Measurements from ENCODE around the gene SDC3. TPM values are rescaled to one million over a fixed set of nuclear protein-coding genes. Genes with fewer than 3 reads are reported as not detected.

SDC3 gene
- total RNA-seq, 4 donors from 2014 or later = 7.7 to 16.7 (median 15.1) TPM

- no peaks in the 10 kb centered on the region for H3K9me3 ChIP-seq
- no peak overlapping the region for H3K27ac ChIP-seq
- peaks cover 14% of the 10 kb centered on the region for H3K4me1 ChIP-seq
- no peak overlapping the region for H3K4me3 ChIP-seq
- no peak for DNase-seq (ENCODE audit: low spot score in 2 of 2)
- WGBS = 83% methylated on average over 5 of the region's 5 CpGs
- H3K27me3 ChIP-seq = no peaks in the 10 kb centered on the region
- TF ChIP-seq POLR2A (IDR thresholded peaks at IDR 0.05) = no peak
- TF ChIP-seq EP300 (IDR thresholded peaks at IDR 0.05) = no peak
- TF ChIP-seq POLR2AphosphoS5 (IDR thresholded peaks at IDR 0.05) = no peak
- no peak for TF ChIP-seq CTCF (IDR thresholded peaks at IDR 0.05)
- H3K36me3 ChIP-seq = no peaks in the 10 kb centered on the region
These were observed 17.4 kb downstream of the SDC3 start for GRCh38 chr1:30891227-30891552.

GRCh38 chr1:30890502-30891226 is 17.9 kb downstream of the SDC3 start:
- Histone ChIP-seq H3K9me3 (no peaks in the 10 kb centered on the region), H3K27ac (no peak overlapping the region), H3K4me3 (no peak overlapping the region), H3K4me1 (peaks cover 14% of the 10 kb centered on the region), H3K27me3 (no peaks in the 10 kb centered on the region), H3K36me3 (no peaks in the 10 kb centered on the region)
- TF ChIP-seq EP300 (IDR thresholded peaks at IDR 0.05) = no peak
- TF ChIP-seq POLR2A (IDR thresholded peaks at IDR 0.05) = no peak
- no peak for TF ChIP-seq CTCF (IDR thresholded peaks at IDR 0.05)
- TF ChIP-seq POLR2AphosphoS5 (IDR thresholded peaks at IDR 0.05) = no peak
- WGBS = 79% methylated on average over 9 of the region's 10 CpGs
- no peak for DNase-seq (ENCODE audit: low spot score in 2 of 2)

- H3K4me3 ChIP-seq = no peak overlapping the region
- DNase-seq (ENCODE audit: low spot score in 2 of 2) = no peak
- TF ChIP-seq POLR2A (IDR thresholded peaks at IDR 0.05) = no peak
- no peak for TF ChIP-seq POLR2AphosphoS5 (IDR thresholded peaks at IDR 0.05)
- TF ChIP-seq EP300 (IDR thresholded peaks at IDR 0.05) = no peak
- no peak for TF ChIP-seq CTCF (IDR thresholded peaks at IDR 0.05)
- H3K27me3 ChIP-seq = no peaks in the 10 kb centered on the region
- no peak overlapping the region for H3K27ac ChIP-seq
- WGBS = 90% methylated on average over 5 of the region's 5 CpGs
- no peaks in the 10 kb centered on the region for H3K9me3 ChIP-seq
- no peaks in the 10 kb centered on the region for H3K36me3 ChIP-seq
- peaks cover 14% of the 10 kb centered on the region for H3K4me1 ChIP-seq
These were observed 19.0 kb downstream of the SDC3 start for GRCh38 chr1:30889511-30889910.

- no peaks in the 10 kb centered on the region for H3K27me3 ChIP-seq
- H3K27ac ChIP-seq = peak overlapping the region; percentile 9
- no peaks in the 10 kb centered on the region for H3K9me3 ChIP-seq
- H3K4me1 ChIP-seq = peaks cover 14% of the 10 kb centered on the region
- H3K4me3 ChIP-seq = no peak overlapping the region
- no peaks in the 10 kb centered on the region for H3K36me3 ChIP-seq
- DNase-seq (ENCODE audit: low spot score in 2 of 2) = no peak
- 78% methylated on average over 3 of the region's 3 CpGs for WGBS
- TF ChIP-seq CTCF (IDR thresholded peaks at IDR 0.05) (no peak), POLR2AphosphoS5 (IDR thresholded peaks at IDR 0.05) (no peak), EP300 (IDR thresholded peaks at IDR 0.05) (no peak), POLR2A (IDR thresholded peaks at IDR 0.05) (no peak)
These were observed 19.6 kb downstream of the SDC3 start for GRCh38 chr1:30888975-30889374.

GRCh38 chr1:30888391-30888790 is 20.2 kb downstream of the SDC3 start:
- 40% methylated on average over 3 of the region's 8 CpGs for WGBS

More at GRCh38 chr1:30888391-30888790, 20.2 kb downstream of the SDC3 start:
- H3K4me1 ChIP-seq = peaks cover 14% of the 10 kb centered on the region
- H3K9me3 ChIP-seq = no peaks in the 10 kb centered on the region
- H3K27ac ChIP-seq = peak overlapping the region; percentile 9
- H3K36me3 ChIP-seq = no peaks in the 10 kb centered on the region
- no peak for DNase-seq (ENCODE audit: low spot score in 2 of 2)
- H3K27me3 ChIP-seq = no peaks in the 10 kb centered on the region
- H3K4me3 ChIP-seq = no peak overlapping the region
- TF ChIP-seq CTCF (IDR thresholded peaks at IDR 0.05) (no peak), POLR2AphosphoS5 (IDR thresholded peaks at IDR 0.05) (no peak), POLR2A (IDR thresholded peaks at IDR 0.05) (no peak)
